Endodermal cell (in vitro differentiated cells): ENCODE results near the gene SLIT3. TPM values are rescaled to one million over a fixed set of nuclear protein-coding genes. Genes with fewer than 3 reads are reported as not detected.

Source experiments
- DNase-seq: peaks from one replicate; pipeline ENCODE4 v3.0.0-alpha.2; 2017
- H3K27ac ChIP-seq: 2 replicates; pipeline ENCODE4 v1.5.1; 2013; ENCODE audit warnings: mild to moderate bottlenecking, low read depth, low read length, moderate library complexity
- H3K27me3 ChIP-seq: 2 replicates; pipeline ENCODE4 v1.6.1; 2013; ENCODE audit warnings: mild to moderate bottlenecking, low read length, moderate library complexity; ENCODE audit not compliant: insufficient read depth, control insufficient read depth, poor library complexity, severe bottlenecking
- H3K36me3 ChIP-seq: 2 replicates; pipeline ENCODE4 v1.7.0; 2013; ENCODE audit warnings: mild to moderate bottlenecking, low read length, moderate library complexity; ENCODE audit not compliant: control insufficient read depth, insufficient read depth
- H3K4me1 ChIP-seq: one replicate; pipeline ENCODE4 v1.7.0; 2013; ENCODE audit warnings: low read length; ENCODE audit not compliant: control insufficient read depth, insufficient read depth
- H3K4me3 ChIP-seq: 2 replicates; pipeline ENCODE4 v1.5.1; 2013; ENCODE audit warnings: mild to moderate bottlenecking, low read length, moderate library complexity
- H3K9ac ChIP-seq: 2 replicates; pipeline ENCODE4 v1.6.1; 2013; ENCODE audit warnings: mild to moderate bottlenecking, low read length, moderate library complexity; ENCODE audit not compliant: poor library complexity, severe bottlenecking; ENCODE audit errors: extremely low read depth
- H3K9me3 ChIP-seq: 2 replicates; pipeline ENCODE4 v1.6.1; 2013; ENCODE audit warnings: mild to moderate bottlenecking, low read length, moderate library complexity; ENCODE audit not compliant: control insufficient read depth
- H3K27ac Mint-ChIP-seq: 2 replicates; pipeline ENCODE4 v1.8.0; 2020; ENCODE audit warnings: mixed read lengths
- H3K27me3 Mint-ChIP-seq: 2 replicates; pipeline ENCODE4 v1.8.0; 2021; ENCODE audit warnings: mild to moderate bottlenecking, mixed read lengths; ENCODE audit not compliant: insufficient read depth
- H3K36me3 Mint-ChIP-seq: 2 replicates; pipeline ENCODE4 v1.8.0; 2020; ENCODE audit warnings: low read depth, mixed read lengths
- H3K4me1 Mint-ChIP-seq: 2 replicates; pipeline ENCODE4 v1.8.0; 2020; ENCODE audit warnings: mixed read lengths
- H3K4me3 Mint-ChIP-seq: 2 replicates; pipeline ENCODE4 v1.8.0; 2020; ENCODE audit warnings: mild to moderate bottlenecking, moderate library complexity, mixed read lengths
- H3K9me3 Mint-ChIP-seq: 2 replicates; pipeline ENCODE4 v1.8.0; 2020; ENCODE audit warnings: mild to moderate bottlenecking, mixed read lengths
- CTCF ChIP-seq: fragments of 200-600 bp; sonication (generic); conservative IDR thresholded peaks from 2 replicates; pipeline ENCODE4 v1.5.0; 2021; ENCODE audit warnings: antibody characterized with exemption, mild to moderate bottlenecking
- WGBS, 2 experiments: methylation state at CpG; one replicate each; pipeline versions ENCODE4 v1.1.5 to v1.1.7; 2013; ENCODE audit warnings: missing lambda C conversion rate in 2 of 2, mixed read lengths in 1 of 2; ENCODE audit not compliant: insufficient coverage in 1 of 2, insufficient read length in 1 of 2; 5-methylcytosine and 5-hydroxymethylcytosine counted together
- total RNA-seq, 2 donors: library from RNA; stranded (reverse); fragmentation: NEBNext Ultra II Directional in 1 of 2; extraction: Animal tissue kit (Norgen Biotek cat#: 25700) in 1 of 2; gene quantifications; 2 replicates in 1 of 2; 3 replicates in 1 of 2; pipeline ENCODE4 v1.2.1, GENCODE V29; 2021

SLIT3 gene
- total RNA-seq, 2 donors from 2014 or later: 2.5 to 3.4 TPM

- Mint-ChIP-seq H3K27ac (no peak overlapping the region), H3K36me3 (no peaks in the 10 kb centered on the region), H3K27me3 (peaks cover 8% of the 10 kb centered on the region), H3K9me3 (no peaks in the 10 kb centered on the region), H3K4me3 (no peak overlapping the region), H3K4me1 (peaks cover 2% of the 10 kb centered on the region)
- Histone ChIP-seq H3K27me3 (peaks cover 5% of the 10 kb centered on the region), H3K9ac (no peak overlapping the region), H3K4me3 (no peak overlapping the region), H3K4me1 (no peaks in the 10 kb centered on the region), H3K9me3 (peaks cover 6% of the 10 kb centered on the region), H3K27ac (no peak overlapping the region), H3K36me3 (no peaks in the 10 kb centered on the region)
- WGBS, 2 experiments: 95 to 96% methylated on average over 3 to 4 of the region's 4 CpGs
- DNase-seq: no peak
- no peak for TF ChIP-seq CTCF
Measured at GRCh38 chr5:168784454-168784853, 516.5 kb downstream of the SLIT3 start.

- no peak overlapping the region for H3K9ac ChIP-seq
- no peaks in the 10 kb centered on the region for H3K9me3 Mint-ChIP-seq
- no peak overlapping the region for H3K27ac ChIP-seq
- no peaks in the 10 kb centered on the region for H3K4me1 Mint-ChIP-seq
- peaks cover 6% of the 10 kb centered on the region for H3K9me3 ChIP-seq
- H3K27ac Mint-ChIP-seq: no peak overlapping the region
- no peak overlapping the region for H3K4me3 ChIP-seq
- H3K27me3 ChIP-seq: peaks cover 18% of the 10 kb centered on the region
- WGBS, 2 experiments: 76 to 81% methylated on average over 8 to 10 of the region's 10 CpGs
- H3K36me3 Mint-ChIP-seq: no peaks in the 10 kb centered on the region
- TF ChIP-seq CTCF: no peak
- peaks cover 12% of the 10 kb centered on the region for H3K27me3 Mint-ChIP-seq
- DNase-seq: peak; percentile 58
- no peaks in the 10 kb centered on the region for H3K4me1 ChIP-seq
- no peak overlapping the region for H3K4me3 Mint-ChIP-seq
- H3K36me3 ChIP-seq: no peaks in the 10 kb centered on the region
Measured at GRCh38 chr5:168781941-168782571, 518.9 kb downstream of the SLIT3 start.

GRCh38 chr5:168780888-168781287 lies 520.1 kb downstream of the SLIT3 start:
- peaks cover 12% of the 10 kb centered on the region for H3K27me3 Mint-ChIP-seq
- H3K27ac Mint-ChIP-seq: no peak overlapping the region
- peak; percentile 56 for DNase-seq
- WGBS, 2 experiments: 89% methylated on average over 3 of the region's 3 CpGs; no CpG with 5 or more reads in 1 of the 2 experiments
- TF ChIP-seq CTCF: no peak
- H3K36me3 ChIP-seq: no peaks in the 10 kb centered on the region
- no peak overlapping the region for H3K4me3 ChIP-seq
- H3K4me3 Mint-ChIP-seq: no peak overlapping the region
- H3K27ac ChIP-seq: no peak overlapping the region
- no peaks in the 10 kb centered on the region for H3K36me3 Mint-ChIP-seq
- H3K4me1 Mint-ChIP-seq: no peaks in the 10 kb centered on the region
- no peak overlapping the region for H3K9ac ChIP-seq
- no peaks in the 10 kb centered on the region for H3K9me3 Mint-ChIP-seq
- peaks cover 18% of the 10 kb centered on the region for H3K27me3 ChIP-seq
- no peaks in the 10 kb centered on the region for H3K4me1 ChIP-seq
- H3K9me3 ChIP-seq: peaks cover 6% of the 10 kb centered on the region
